HG03558 (cell line): ENCODE data around the gene PIEZO2.
A peak's percentile ranks its signal among the peaks of the same experiment; 100 is the strongest.

Source experiments
- ATAC-seq: cut with Tn5 transposase; IDR thresholded peaks from one replicate; pipeline ENCODE4 v1.9.1; 2021; ENCODE audit warnings: moderate number of reproducible peaks; ENCODE audit not compliant: unreplicated experiment; ENCODE audit errors: extremely low read depth

The PIEZO2 gene

DNA sequence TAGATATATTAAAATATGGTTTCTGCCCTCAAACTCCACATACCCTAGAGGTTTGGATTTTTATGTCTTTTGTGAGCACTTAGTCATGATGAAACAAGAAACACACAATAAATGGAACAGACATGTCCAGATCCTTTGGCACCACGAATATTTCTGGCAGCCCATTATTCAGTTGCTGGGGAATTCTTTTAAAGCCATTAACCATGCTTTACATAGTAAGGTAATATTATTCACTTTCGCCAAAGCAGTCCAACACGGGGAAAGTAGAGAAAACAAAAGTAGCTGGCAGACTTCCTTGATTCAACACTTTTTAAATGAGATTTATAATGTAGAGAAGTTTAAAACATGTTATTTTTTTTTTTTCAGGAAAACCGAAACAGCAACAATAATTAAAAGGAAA lies 235.4 kb downstream of the PIEZO2 start:
- no peak for ATAC-seq

DNA sequence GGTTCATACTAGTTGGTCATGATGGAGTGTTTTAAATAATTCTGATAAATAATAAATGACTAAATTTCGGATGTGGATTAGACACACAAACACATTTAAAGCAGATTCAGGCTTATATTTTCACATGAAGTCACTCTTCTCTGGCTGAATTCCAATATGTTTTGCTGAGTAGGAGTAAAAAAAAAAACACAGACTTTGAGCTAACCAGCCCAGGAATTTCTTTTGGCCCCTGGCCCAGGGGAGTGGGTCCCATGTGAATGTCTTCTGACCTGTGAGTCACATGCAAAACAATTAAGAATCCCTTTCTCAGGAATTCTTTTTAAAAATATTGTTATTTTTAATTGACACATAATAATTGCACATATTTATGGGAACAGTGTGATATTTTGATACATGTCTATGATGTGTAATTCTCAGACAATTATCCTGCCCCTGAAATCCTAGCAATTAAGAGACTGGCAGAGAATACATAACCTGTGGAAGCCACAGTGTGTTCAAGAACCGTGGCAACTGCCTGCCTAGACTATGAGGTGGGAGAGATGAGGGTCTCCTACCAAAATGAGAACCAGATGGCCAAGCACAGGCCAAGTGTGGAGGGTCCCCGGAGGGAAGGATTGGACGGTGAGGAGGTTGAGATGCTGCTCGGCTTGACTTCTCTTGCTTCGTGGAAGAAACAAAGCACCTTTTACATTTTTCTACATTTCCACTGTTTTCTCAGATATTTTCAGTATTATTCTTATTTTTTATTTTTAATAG lies 236.4 kb downstream of the PIEZO2 start:
- no peak for ATAC-seq

DNA sequence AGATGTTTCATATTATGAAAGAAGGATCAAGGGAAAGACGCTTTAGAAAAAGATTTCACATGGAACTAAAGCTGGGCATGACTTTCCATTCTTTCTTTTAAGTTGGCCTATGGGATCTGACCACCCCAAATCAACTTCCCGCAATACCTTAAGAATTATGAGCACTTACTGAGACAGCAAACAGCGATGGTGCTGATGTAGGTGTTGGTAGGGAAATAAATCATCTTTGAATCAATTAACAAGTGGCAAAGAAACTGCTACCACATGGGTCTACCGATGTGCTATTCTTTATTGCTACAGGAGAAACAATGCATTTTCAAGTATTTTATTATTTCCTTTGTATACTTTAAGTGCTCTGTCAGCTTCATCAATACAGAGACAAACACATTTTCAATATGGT lies 239.6 kb downstream of the PIEZO2 start:
- no peak for ATAC-seq

DNA sequence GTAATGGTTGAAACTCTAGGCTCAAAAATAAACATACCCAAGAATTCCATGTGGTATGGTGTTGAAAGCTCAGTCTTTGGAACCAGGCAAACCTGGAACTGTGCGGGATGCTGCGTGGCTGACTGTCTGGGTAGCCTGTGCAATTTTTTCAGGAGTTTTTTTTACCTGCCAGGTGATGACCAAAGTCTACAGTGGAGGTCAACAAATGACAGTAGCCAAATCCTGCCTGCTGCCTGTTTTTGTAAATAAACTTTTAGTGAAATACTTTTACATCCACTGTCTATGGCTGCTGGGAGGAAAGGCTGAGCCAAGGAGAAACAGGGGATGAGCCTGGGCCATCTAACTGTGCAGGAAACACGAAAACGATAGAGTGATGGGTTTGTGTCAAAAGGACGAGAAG lies 240.6 kb downstream of the PIEZO2 start:
- no peak for ATAC-seq

DNA sequence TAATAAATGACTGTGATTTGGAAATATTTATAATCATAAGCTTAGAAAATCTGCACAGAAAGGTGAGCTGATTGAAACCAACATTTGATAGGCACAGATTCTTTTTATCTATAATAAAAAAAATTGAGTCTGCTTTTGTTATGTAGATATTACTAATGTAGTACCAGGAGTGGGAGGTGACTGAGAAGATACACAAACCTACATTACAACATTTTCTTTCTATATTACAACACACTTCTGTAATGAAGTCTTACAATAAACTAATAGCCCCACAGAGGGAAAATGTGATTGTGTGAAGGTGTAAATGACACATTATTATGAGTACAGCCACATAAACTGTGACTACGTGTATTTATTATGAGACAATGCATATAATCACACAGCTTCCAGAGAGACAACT lies 241.6 kb downstream of the PIEZO2 start:
- no peak for ATAC-seq

DNA sequence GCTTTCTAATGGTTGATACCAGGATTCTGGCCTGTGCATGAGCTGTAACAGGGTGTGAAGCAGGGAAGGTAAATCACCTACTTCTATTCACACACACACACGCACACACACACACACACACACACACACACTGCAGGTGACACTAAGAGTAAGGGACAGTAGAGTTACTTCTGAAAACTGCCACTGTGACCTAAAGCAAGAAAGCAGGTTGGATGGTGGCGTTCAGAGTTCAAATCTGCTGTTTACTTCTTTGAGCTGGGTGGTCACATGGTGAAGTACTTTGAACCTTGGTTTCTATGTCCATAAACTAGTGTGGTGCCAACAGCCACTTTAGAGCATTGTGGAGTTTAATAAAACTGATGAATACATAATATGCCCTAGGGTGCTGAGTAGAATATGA lies 248.0 kb downstream of the PIEZO2 start:
- ATAC-seq: no peak

DNA sequence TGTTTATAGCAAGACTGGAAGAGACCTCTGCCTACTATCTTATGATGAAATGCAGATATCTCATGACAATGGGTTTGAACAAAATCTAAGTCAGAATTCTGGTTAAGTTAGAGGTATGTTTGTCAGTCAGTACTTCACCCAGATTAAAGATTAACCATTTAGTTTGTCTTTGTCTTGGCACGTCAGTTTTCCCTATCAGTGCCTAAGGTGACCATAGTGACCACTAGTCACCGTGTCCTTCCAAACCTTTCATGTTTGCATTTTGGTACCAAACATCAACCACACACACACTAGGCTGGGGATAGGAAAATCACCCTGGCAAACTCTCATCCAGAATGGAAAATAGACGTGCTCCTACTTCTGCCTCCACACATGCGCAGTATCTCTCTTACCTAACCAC lies 248.9 kb downstream of the PIEZO2 start:
- no peak for ATAC-seq

DNA sequence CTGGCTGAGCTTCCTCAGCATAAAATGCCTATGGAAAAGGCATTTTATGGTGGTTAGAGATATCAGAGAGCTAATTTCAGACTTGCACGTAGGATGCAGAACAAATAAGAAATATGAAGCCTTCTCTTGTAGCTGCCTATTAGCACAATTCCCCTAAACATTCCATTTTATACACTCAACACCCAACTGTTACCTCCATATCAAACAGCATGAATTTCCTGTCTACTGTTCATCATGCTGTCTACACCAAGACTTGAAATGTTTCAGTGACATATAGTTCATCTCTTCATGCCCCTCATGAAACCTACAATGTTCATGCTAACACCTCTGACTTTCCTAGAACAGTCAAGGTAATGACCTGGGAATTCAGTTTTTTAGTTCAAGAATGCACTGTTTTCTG lies 249.9 kb downstream of the PIEZO2 start:
- no peak for ATAC-seq

DNA sequence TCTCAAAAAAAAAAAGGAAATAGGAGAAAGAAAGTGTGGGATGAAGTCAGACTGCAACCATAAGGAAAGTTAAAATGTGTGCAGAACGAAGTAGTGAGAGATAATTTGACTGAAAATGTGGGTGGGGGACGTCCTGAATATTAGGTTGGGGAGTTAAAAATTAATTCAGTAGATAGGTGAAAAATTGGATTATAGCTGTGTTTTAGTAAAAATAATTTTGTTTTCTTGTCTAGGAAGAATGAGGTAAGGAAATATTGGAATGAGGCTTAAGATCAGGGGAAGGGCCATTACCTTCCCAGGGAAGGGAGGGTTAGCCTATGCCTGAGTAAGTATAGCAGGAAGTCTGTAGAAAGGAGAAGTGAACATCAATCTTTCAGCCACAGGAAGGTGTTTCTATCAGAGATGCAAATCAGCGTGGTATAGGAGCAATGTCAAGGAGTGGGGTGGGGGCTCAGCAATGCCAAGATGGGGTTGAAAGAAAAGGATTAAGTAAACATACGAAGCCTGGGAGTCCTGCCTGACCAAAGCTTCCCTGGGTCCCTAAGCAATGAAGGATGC lies 250.9 kb downstream of the PIEZO2 start:
- ATAC-seq: no peak

DNA sequence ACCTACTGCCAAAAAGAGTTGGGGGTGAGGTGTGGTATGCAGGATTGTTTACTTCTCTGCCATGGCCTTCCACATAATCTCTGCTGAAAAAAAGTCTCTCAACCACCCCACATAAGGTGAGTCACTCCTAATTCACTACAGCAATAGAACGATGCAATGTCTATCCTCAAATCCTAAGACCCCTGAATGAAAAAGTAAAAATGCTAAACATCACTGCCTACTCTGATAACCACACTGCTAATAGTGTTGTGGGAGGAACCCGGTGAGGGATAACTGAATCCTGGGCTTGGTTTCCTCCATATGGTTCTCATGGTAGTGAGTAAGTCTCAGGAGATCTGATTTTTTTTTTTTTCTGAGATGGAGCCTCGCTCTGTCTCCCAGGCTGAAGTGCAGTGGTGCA lies 252.5 kb downstream of the PIEZO2 start:
- ATAC-seq: no peak

DNA sequence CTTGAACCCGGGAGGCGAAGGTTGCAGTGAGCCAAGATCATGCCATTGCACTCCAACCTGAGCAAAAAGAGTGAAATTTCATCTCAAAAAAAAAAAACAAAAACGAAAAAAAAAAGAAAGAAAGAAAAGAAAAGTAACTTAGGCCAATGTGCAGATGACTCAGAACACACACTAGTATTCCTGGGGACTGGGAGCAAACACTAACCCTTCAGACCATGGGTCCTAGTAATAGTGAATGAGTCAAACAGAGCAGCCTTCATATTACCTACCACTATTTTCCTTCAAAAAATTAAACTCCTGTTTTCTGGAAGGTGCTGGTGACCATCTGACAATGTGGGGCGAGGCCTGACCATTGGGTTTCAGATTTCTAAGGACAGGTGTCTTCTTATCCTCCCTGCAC lies 253.4 kb downstream of the PIEZO2 start:
- ATAC-seq: no peak

DNA sequence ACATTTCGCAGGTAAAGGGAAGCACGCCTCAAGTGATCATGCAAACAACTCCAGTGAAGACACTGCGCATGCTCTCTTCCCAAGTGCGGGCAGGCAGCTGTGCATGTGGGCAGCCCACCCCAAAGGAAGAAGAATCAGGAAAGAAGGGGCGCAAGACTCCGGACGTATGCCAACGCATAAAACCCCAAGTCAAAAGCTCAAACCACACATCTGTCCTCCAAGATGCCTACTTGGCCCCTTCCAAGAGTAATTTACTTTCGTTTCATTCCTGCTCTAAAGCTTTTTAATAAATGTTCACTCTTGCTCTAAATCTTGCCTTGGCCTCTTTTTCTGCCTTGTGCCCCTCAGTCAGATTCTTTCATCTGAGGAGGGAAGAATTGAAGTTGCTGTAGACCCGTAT lies 254.9 kb downstream of the PIEZO2 start:
- ATAC-seq: no peak

DNA sequence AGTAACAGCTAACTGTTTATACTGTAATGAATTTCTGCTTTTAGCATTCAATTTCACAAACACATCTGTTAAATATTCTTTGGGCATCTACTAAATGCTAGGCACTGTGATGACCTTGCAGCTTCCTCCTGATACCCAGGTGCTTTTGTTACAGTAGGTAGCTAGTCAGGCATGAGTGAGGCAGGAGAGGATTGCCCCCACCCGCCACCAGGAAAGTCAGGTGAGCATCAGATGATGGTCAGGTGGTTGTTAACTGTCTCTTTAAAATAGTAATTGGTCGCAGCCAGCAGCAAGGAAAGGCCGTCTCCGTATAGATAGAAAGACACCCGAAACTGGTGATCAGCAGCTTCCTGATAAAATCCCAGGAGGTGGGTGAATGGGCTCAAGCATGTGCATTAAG lies 255.6 kb downstream of the PIEZO2 start:
- no peak for ATAC-seq

DNA sequence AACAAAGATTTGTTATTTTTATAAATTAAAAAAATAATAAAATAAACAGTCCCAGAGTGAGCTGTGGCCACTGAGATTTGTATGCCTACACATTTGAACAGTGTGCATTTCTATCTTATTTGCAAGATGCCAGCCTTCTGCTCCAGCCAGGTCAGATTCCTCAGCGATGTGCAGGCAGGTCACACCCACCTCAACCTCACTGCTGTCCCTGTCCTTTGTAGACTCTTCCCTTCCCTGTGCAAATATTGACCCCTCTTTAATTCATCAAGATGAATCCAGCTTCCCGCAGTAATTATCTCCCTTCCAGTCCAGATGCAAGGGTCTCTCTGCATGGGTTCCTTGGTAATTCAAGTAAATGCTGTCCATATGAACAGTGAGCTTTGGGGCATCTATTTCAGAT lies 256.2 kb downstream of the PIEZO2 start:
- ATAC-seq: no peak

DNA sequence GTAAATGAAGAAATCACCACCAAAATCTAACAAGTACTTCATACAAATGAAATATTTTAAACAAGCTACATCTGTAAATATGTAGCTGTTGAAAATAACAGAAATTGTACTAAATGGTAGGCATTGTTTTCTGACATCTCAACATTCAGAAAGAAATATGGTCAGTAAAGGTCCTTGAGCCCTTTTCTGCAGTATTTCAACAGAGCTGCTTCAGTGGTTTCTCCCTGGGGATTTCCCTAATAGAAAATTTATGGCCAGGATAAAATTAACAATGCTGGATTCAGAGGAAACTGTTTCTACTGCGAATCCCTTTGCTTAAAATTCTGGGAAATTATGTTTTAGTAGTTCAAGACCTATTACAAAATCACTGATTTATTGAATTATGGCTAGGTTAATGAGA lies 256.6 kb downstream of the PIEZO2 start:
- no peak for ATAC-seq

DNA sequence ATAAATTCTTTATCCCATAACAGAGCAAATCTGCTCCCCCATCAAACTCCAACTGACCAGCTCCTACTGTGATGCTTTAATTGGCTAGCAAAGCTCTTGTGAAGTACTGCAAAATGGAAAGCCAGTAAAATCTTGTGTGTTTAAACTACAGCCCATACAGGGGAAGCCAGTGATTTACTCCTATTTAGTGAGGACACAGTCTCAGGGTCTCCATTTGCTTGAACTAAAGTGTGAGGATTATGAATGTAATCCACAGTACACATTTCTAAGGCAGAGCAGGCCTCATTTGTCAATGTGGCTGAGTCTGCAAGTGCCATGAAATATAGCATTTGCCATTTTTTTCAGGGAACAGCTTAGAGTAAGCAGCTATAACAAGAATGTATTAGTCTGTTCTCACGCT lies 259.3 kb downstream of the PIEZO2 start:
- ATAC-seq: no peak

DNA sequence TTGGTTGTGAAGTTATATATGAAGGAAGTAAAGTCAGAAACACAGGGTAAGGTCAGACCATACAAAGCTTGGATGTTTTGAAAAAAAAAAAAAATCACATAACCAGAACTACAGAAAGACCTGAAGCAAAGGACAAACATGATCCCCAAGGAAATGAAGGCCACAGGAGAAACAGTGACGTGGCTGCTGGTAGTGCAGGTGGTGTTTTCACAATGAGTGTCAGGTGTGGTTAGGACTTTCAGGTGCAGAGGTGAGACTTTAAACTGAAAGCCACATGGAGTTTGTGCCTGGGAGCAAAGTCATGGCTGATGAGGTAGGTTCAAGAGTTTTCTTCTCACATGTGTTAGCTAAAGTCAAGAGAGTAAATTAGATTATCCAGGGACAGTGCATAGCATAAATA lies 270.7 kb downstream of the PIEZO2 start:
- peak; percentile 74 for ATAC-seq

DNA sequence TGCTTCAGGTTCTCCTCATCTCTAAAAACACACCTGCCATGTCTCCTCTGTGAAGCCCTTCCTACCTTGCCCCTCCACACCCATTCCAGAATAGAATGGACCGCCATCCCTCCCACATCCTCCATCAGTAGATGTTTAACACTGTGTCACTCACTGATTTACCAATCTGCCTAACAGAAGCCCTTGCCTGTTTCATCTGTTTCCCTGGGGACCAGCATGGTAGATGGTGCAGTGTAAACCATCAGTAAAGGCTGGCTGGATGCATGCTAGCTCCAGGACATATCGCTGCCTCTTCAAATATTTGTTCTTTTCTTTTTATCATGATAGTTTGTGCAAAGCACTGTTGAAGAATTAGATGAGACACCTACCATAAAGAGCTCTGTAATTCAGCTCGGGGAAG lies 271.4 kb downstream of the PIEZO2 start:
- ATAC-seq: no peak

DNA sequence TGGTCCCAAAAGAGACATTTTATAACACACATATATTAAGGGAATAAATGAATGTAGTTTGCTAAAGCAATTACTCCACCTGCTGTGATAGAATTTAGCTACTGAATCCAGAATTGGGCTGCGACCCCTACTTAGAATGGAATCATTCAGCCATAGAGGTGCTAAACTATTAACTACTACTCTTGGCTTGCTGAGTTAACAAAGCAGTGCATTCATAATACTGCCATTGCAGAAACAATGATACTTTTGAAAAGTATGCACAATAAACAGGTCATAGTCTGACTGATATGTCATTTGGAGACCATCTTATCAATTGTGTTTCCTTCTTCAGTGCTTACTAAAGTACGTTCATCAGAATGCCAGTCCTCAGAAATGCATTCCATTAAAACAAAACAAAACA lies 273.6 kb downstream of the PIEZO2 start:
- no peak for ATAC-seq

DNA sequence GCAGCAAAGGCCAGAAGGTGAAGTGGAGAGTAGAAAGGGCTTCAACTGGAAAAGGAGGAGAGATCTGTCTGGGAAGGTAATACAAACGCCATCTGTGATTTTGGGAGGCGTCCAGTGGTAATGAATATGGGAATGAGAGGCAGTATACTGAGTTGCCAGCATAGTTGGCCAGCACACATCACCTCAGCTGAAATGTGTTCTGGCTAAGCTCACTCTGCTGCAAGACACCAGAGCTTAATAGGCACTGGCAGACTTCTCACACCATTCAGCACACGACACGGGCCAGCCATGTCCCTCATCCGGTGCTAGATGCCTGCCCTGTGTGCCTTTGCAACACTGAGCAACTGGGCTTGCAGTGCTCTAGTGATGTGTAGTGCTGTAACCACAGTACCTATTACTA lies 277.1 kb downstream of the PIEZO2 start:
- ATAC-seq: no peak

DNA sequence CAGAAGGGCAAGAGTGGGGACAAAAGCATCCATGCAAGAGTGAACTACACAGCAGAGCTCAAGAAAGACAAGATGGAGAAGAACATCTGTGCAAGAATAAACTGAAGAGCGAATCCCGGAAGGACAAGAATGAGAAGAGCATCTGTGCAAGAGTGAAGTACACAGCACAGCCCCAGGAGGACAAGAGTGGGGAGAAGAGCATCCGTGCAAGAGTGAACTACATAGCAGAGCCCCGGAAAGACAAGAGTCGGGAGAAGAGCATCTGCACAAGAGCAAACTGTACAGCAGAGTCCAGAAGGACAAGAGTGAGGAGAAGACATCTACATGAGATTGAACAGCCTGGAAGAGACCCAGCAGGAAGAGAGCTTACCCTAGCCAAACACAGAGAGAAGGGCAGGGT lies 284.6 kb downstream of the PIEZO2 start:
- ATAC-seq: no peak

DNA sequence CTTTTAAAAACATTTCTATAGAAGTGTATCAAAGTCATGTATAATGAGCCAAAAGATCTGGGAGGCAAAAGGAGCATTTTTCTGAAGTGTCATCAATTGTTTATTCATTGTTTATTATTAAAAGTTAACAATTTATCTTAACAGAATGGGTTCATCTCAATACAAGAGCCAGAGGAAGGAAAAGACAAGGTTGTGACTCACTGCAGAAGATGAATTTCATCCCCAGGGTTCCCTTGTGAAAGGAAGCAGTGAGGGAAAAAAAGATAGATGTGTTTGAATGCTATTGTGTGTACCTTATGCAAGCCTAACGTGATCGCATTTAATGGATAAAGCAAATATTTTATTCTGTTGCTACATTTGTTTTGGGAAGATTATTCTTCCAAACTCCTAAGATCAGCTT lies 286.3 kb downstream of the PIEZO2 start:
- ATAC-seq: no peak
